ENCODE data around the gene DPY19L1. TPM values are rescaled to one million over a fixed set of nuclear protein-coding genes. Genes with fewer than 3 reads are reported as not detected.
A peak's percentile ranks its signal among the peaks of the same experiment; 100 is the strongest.

Gene DPY19L1

Small RNA genes lying within 50 kb of the gene (small RNA-seq; reads per million reads assigned to genes)
- gene MIR548N (ENCODE audit: insufficient read depth) (29.5 reads per million, percentile 93 among the genes with 10 or more reads in this experiment), gene RF00322 (ENCODE audit: insufficient read depth) (not detected)

All from mesendoderm (in vitro differentiated cells).